ENCODE measurements around the gene SLC9A9.

The SLC9A9 gene

GRCh38 chr3:143619231-143619630, 229.0 kb downstream of the SLC9A9 start:
- no peak for TF ChIP-seq CTCF (IDR thresholded peaks at IDR 0.05; ENCODE audit: low read depth, low read length, missing control alignments)
- H3K4me3 ChIP-seq (ENCODE audit: low read depth, low read length), result no peak overlapping the region
- no peak for DNase-seq (ENCODE audit: low read depth)

- TF ChIP-seq CTCF (IDR thresholded peaks at IDR 0.05; ENCODE audit: low read depth, low read length, missing control alignments), result no peak
- DNase-seq (ENCODE audit: low read depth), result no peak
- H3K4me3 ChIP-seq (ENCODE audit: low read depth, low read length), result no peak overlapping the region
These were observed 231.2 kb downstream of the SLC9A9 start for GRCh38 chr3:143617050-143617449.

- no peak overlapping the region for H3K4me3 ChIP-seq (ENCODE audit: low read depth, low read length)
- no peak for DNase-seq (ENCODE audit: low read depth)
- no peak for TF ChIP-seq CTCF (IDR thresholded peaks at IDR 0.05; ENCODE audit: low read depth, low read length, missing control alignments)
These were observed 235.0 kb downstream of the SLC9A9 start for GRCh38 chr3:143613226-143613625.

- no peak overlapping the region for H3K4me3 ChIP-seq (ENCODE audit: low read depth, low read length)
- no peak for DNase-seq (ENCODE audit: low read depth)
- no peak for TF ChIP-seq CTCF (IDR thresholded peaks at IDR 0.05; ENCODE audit: low read depth, low read length, missing control alignments)
These were observed 235.7 kb downstream of the SLC9A9 start for GRCh38 chr3:143612541-143612940.

GRCh38 chr3:143608966-143609365, 239.3 kb downstream of the SLC9A9 start:
- TF ChIP-seq CTCF (IDR thresholded peaks at IDR 0.05; ENCODE audit: low read depth, low read length, missing control alignments), result no peak
- no peak for DNase-seq (ENCODE audit: low read depth)
- H3K4me3 ChIP-seq (ENCODE audit: low read depth, low read length), result no peak overlapping the region

- DNase-seq (ENCODE audit: low read depth), result no peak
- no peak overlapping the region for H3K4me3 ChIP-seq (ENCODE audit: low read depth, low read length)
- no peak for TF ChIP-seq CTCF (IDR thresholded peaks at IDR 0.05; ENCODE audit: low read depth, low read length, missing control alignments)
These were observed 242.9 kb downstream of the SLC9A9 start for GRCh38 chr3:143605233-143605950.
